NB4 (cell line): ENCODE data around the gene ANKRD31.

ENCODE experiments used
- MYC ChIP-seq: IDR thresholded peaks from 2 replicates; pipeline ENCODE4 v1.6.1; 2011; ENCODE audit warnings: low read depth, low read length
- TF ChIP-seq, protein P1 (sequence below): IDR thresholded peaks from one replicate; pipeline ENCODE4 v1.5.1; 2012; ENCODE audit warnings: low read depth, low read length
- TF ChIP-seq, protein P2 (sequence below): IDR thresholded peaks from 2 replicates; pipeline ENCODE4 v1.6.1; 2011; ENCODE audit warnings: low read depth, low read length

DNA sequence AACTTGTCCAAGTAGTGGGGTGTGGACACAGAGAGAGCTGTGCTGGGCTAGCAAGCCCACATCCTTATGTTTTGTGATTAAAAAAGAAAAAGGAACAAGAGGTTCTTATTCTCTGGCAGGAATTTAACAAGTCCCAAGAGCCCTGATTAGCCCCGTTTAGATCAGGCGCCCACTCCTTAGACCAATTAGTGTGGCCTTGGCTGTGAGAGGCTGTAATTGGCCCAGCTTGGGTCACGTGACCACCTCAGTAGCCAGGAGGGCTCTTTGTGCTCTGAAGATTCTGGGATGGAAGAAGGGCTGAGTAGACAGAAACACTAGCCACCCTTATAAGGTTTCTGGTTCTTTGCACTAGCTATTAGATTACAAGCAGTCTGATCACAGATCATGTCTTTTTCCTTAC lies 215.5 kb downstream of the ANKRD31 start:
- TF ChIP-seq, protein P1, sequence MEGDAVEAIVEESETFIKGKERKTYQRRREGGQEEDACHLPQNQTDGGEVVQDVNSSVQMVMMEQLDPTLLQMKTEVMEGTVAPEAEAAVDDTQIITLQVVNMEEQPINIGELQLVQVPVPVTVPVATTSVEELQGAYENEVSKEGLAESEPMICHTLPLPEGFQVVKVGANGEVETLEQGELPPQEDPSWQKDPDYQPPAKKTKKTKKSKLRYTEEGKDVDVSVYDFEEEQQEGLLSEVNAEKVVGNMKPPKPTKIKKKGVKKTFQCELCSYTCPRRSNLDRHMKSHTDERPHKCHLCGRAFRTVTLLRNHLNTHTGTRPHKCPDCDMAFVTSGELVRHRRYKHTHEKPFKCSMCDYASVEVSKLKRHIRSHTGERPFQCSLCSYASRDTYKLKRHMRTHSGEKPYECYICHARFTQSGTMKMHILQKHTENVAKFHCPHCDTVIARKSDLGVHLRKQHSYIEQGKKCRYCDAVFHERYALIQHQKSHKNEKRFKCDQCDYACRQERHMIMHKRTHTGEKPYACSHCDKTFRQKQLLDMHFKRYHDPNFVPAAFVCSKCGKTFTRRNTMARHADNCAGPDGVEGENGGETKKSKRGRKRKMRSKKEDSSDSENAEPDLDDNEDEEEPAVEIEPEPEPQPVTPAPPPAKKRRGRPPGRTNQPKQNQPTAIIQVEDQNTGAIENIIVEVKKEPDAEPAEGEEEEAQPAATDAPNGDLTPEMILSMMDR, result no peak
- TF ChIP-seq MYC, result no peak
- TF ChIP-seq, protein P2, sequence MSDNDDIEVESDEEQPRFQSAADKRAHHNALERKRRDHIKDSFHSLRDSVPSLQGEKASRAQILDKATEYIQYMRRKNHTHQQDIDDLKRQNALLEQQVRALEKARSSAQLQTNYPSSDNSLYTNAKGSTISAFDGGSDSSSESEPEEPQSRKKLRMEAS, result no peak
